CD14-positive monocyte (primary cell): Measurements from ENCODE around the gene PDE11A. TPM values are rescaled to one million over a fixed set of nuclear protein-coding genes. Genes with fewer than 3 reads are reported as not detected.

Experiments used
- DNase-seq, 3 donors: peaks; one replicate each; pipeline ENCODE4 v3.0.0-alpha.2; 2011 to 2022
- H2AFZ ChIP-seq: 2 replicates; pipeline ENCODE4 v1.6.0; 2012; ENCODE audit warnings: mild to moderate bottlenecking, low read depth, low read length, inconsistent platforms; ENCODE audit not compliant: insufficient read depth, poor library complexity, severe bottlenecking
- H3K27ac ChIP-seq, 2 donors: 1 replicate in 1 of 2; 2 replicates in 1 of 2; pipeline ENCODE4 v1.5.1; 2012 to 2013; ENCODE audit warnings: low read length in 2 of 2, control low read depth in 1 of 2, inconsistent platforms in 1 of 2, low read depth in 1 of 2, mild to moderate bottlenecking in 1 of 2
- H3K27me3 ChIP-seq, 2 donors: one replicate each; pipeline versions ENCODE4 v1.6.0 to v1.6.1; 2011 to 2013; ENCODE audit warnings: low read length in 2 of 2; ENCODE audit not compliant: control insufficient read depth in 2 of 2, insufficient read depth in 2 of 2
- H3K36me3 ChIP-seq, 2 donors: replicated peaks in 1 of 2; 1 replicate in 1 of 2; 2 replicates in 1 of 2; pipeline versions ENCODE4 v1.5.1 to v1.6.1; 2012 to 2013; ENCODE audit warnings: low read length in 2 of 2, control low read depth in 1 of 2, inconsistent platforms in 1 of 2, mild to moderate bottlenecking in 1 of 2; ENCODE audit not compliant: insufficient read depth in 2 of 2, control insufficient read depth in 1 of 2
- H3K4me1 ChIP-seq, 2 donors: 1 replicate in 1 of 2; 2 replicates in 1 of 2; pipeline versions ENCODE4 v1.5.1 to v1.6.1; 2012 to 2013; ENCODE audit warnings: low read length in 2 of 2, control low read depth in 1 of 2, inconsistent platforms in 1 of 2, mild to moderate bottlenecking in 1 of 2, moderate library complexity in 1 of 2; ENCODE audit not compliant: insufficient read depth in 2 of 2, control insufficient read depth in 1 of 2
- H3K4me2 ChIP-seq: replicated peaks from 2 replicates; pipeline ENCODE3; 2012; ENCODE audit warnings: low read length, moderate library complexity, mild to moderate bottlenecking; ENCODE audit not compliant: poor library complexity, severe bottlenecking; ENCODE audit errors: extremely low read depth
- H3K4me3 ChIP-seq, 3 experiments: fragments of 200-600 bp in 1 of 3; sonication (generic) in 1 of 3; replicated peaks in 1 of 3; 1 replicate in 2 of 3; 2 replicates in 1 of 3; pipeline ENCODE4 v1.5.1; 2011 to 2013; ENCODE audit warnings: low read length in 3 of 3, mild to moderate bottlenecking in 3 of 3, control low read depth in 2 of 3, low read depth in 2 of 3, inconsistent platforms in 1 of 3, moderate library complexity in 1 of 3
- H3K79me2 ChIP-seq: 2 replicates; pipeline ENCODE4 v1.6.0; 2012; ENCODE audit warnings: mild to moderate bottlenecking, control low read depth, inconsistent platforms, low read length, moderate library complexity; ENCODE audit not compliant: insufficient read depth
- H3K9ac ChIP-seq: 2 replicates; pipeline ENCODE4 v1.6.0; 2017; ENCODE audit warnings: low read length, mild to moderate bottlenecking; ENCODE audit not compliant: insufficient read depth, poor library complexity, severe bottlenecking
- H3K9me3 ChIP-seq, 2 donors: replicated peaks in 1 of 2; 1 replicate in 1 of 2; 2 replicates in 1 of 2; pipeline versions ENCODE4 v1.5.1 to v1.6.1; 2012 to 2013; ENCODE audit warnings: low read length in 2 of 2, control low read depth in 1 of 2; ENCODE audit not compliant: control insufficient read depth in 1 of 2, insufficient read depth in 1 of 2
- H4K20me1 ChIP-seq: 2 replicates; pipeline ENCODE4 v1.6.0; 2012; ENCODE audit warnings: mild to moderate bottlenecking, low read length, control low read depth, moderate library complexity; ENCODE audit not compliant: insufficient read depth
- H3K27ac Mint-ChIP-seq, 7 donors: one replicate each; pipeline ENCODE4 v1.8.0; 2020; ENCODE audit warnings: mild to moderate bottlenecking in 7 of 7, mixed read lengths in 7 of 7, moderate library complexity in 6 of 7, inconsistent platforms in 2 of 7
- H3K27me3 Mint-ChIP-seq, 3 donors: one replicate each; pipeline ENCODE4 v1.8.0; 2021 to 2022; ENCODE audit warnings: low read depth in 3 of 3, mild to moderate bottlenecking in 3 of 3, mixed read lengths in 3 of 3, moderate library complexity in 3 of 3, inconsistent platforms in 1 of 3
- H3K36me3 Mint-ChIP-seq, 2 donors: one replicate each; pipeline ENCODE4 v1.8.0; 2020; ENCODE audit warnings: mixed read lengths in 2 of 2, inconsistent platforms in 1 of 2, mild to moderate bottlenecking in 1 of 2
- H3K4me1 Mint-ChIP-seq: one replicate; pipeline ENCODE4 v1.8.0; 2020; ENCODE audit warnings: mild to moderate bottlenecking, mixed read lengths
- H3K4me3 Mint-ChIP-seq, 2 donors: one replicate each; pipeline ENCODE4 v1.8.0; 2020; ENCODE audit warnings: mild to moderate bottlenecking in 2 of 2, mixed read lengths in 2 of 2, moderate library complexity in 1 of 2
- H3K9me3 Mint-ChIP-seq, 7 donors: one replicate each; pipeline ENCODE4 v1.8.0; 2020 to 2022; ENCODE audit warnings: mixed read lengths in 7 of 7, mild to moderate bottlenecking in 6 of 7, moderate library complexity in 6 of 7, inconsistent platforms in 2 of 7
- WGBS: methylation state at CpG from one replicate; pipeline ENCODE4 v1.1.5; 2013; ENCODE audit warnings: missing lambda C conversion rate; ENCODE audit not compliant: insufficient coverage; 5-methylcytosine and 5-hydroxymethylcytosine counted together
- intact Hi-C, 2 donors: fragments of 100-400 bp; cut with micrococcal nuclease; formaldehyde crosslinking; loops; one replicate each; pipeline versions ENCODE4 v1.15.0 to v1.15.1; 2023
- polyA plus RNA-seq, 3 donors: library from polyadenylated mRNA; depleted of rRNA in 1 of 3; unstranded in 2 of 3; stranded (reverse) in 1 of 3; fragments of 300-500 nt in 2 of 3; fragments of >200 nt in 1 of 3; fragmentation: Illumina TruSeq in 2 of 3; gene quantifications; 1 replicate in 2 of 3; 2 replicates in 1 of 3; pipeline ENCODE4 v1.2.3, GENCODE V29; 2012 to 2021
- TF ChIP-seq, protein P1 (sequence below): fragments of 200-600 bp; IDR thresholded peaks from one replicate; pipeline ENCODE4 v1.8.0; 2022; ENCODE audit warnings: antibody characterized with exemption, mild to moderate bottlenecking

The PDE11A gene
- polyA plus RNA-seq, 3 donors, result not detected

DNA sequence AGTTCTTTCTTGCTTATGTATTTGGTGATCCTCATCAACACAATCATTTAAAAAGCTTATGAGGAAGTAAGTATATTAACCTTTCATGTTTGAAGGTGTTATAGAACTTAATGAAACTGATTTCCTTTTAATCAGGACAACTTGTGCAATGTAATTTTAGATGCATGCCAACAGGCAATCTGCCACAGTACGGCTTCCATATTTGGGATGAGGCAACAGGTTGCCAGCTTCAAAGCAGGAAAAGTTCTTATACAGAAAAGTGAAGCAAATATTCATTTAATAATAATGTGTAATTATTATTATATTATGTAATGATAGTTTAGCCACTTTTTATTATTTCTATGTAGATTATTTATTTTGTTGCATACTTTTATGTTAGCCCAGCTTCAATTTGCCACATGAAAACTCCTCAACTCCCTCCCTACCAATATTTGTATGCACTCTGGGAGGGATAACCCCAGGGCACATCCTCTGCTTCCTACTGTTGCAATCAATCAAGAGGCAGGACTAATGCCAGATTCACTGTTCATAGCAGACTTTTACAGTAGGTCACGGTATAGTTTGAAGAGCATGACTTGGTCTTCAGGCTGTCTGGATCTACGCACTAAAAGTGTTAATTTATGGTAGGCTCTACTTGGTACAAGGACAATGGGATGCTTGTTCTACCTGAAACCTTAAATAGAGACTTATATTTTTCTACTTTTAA, 402.8 kb downstream of the PDE11A start:
- no peaks in the 10 kb centered on the region for H3K79me2 ChIP-seq
- H3K27ac Mint-ChIP-seq, result no peak overlapping the region
- H3K27ac ChIP-seq, result no peak overlapping the region
- no peaks in the 10 kb centered on the region for H4K20me1 ChIP-seq
- no peaks in the 10 kb centered on the region for H3K4me1 Mint-ChIP-seq
- H3K4me2 ChIP-seq, result no peak overlapping the region
- H3K36me3 Mint-ChIP-seq, result no peaks in the 10 kb centered on the region
- no peaks in the 10 kb centered on the region for H3K9me3 ChIP-seq
- peaks cover 0 to 4% (median 2%) of the 10 kb centered on the region in 3 donors for H3K27me3 Mint-ChIP-seq
- no peak overlapping the region for H3K4me3 ChIP-seq
- intact Hi-C loops, result no loop called here
- H2AFZ ChIP-seq, result no peak overlapping the region
- H3K4me1 ChIP-seq, result no peaks in the 10 kb centered on the region
- H3K9me3 Mint-ChIP-seq, result peaks cover 0 to 3% (median 0%) of the 10 kb centered on the region in 7 donors
- H3K9ac ChIP-seq, result no peak overlapping the region
- DNase-seq, result no peak
- TF ChIP-seq, protein P1, sequence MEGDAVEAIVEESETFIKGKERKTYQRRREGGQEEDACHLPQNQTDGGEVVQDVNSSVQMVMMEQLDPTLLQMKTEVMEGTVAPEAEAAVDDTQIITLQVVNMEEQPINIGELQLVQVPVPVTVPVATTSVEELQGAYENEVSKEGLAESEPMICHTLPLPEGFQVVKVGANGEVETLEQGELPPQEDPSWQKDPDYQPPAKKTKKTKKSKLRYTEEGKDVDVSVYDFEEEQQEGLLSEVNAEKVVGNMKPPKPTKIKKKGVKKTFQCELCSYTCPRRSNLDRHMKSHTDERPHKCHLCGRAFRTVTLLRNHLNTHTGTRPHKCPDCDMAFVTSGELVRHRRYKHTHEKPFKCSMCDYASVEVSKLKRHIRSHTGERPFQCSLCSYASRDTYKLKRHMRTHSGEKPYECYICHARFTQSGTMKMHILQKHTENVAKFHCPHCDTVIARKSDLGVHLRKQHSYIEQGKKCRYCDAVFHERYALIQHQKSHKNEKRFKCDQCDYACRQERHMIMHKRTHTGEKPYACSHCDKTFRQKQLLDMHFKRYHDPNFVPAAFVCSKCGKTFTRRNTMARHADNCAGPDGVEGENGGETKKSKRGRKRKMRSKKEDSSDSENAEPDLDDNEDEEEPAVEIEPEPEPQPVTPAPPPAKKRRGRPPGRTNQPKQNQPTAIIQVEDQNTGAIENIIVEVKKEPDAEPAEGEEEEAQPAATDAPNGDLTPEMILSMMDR, result no peak
- H3K36me3 ChIP-seq, result no peaks in the 10 kb centered on the region
- no CpG with 5 or more reads among the region's 3 CpGs for WGBS
- no peak overlapping the region for H3K4me3 Mint-ChIP-seq
- H3K27me3 ChIP-seq, result no peaks in the 10 kb centered on the region

DNA sequence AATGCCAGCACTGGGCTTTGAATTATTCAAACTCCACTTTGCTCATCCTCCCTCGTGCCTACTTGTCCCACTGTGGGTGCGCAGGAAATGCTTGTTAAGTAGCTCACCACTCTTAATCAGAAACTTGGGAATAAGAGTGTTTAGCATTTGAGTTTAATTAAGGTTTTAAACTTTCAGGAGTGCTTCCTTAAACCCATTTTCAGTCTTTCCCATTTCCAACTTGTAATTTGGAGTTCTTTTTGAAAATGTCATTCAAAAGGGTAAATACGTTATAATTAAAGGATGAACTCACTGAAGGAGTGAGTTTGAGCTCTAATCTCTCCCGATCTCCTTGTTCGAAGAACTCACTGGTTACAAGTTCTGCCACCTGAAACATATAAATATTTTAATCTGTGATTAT, 403.4 kb downstream of the PDE11A start:
- no peaks in the 10 kb centered on the region for H3K36me3 ChIP-seq
- no CpG with 5 or more reads among the region's 5 CpGs for WGBS
- no peak for DNase-seq
- intact Hi-C loops, result no loop called here
- Mint-ChIP-seq H3K36me3 (no peaks in the 10 kb centered on the region), H3K9me3 (peaks cover 0 to 3% (median 0%) of the 10 kb centered on the region in 7 donors), H3K27me3 (peaks cover 0 to 4% (median 2%) of the 10 kb centered on the region in 3 donors), H3K27ac (no peak overlapping the region), H3K4me3 (no peak overlapping the region), H3K4me1 (no peaks in the 10 kb centered on the region)
- no peaks in the 10 kb centered on the region for H3K9me3 ChIP-seq
- TF ChIP-seq, protein P1, result no peak
- H3K27ac ChIP-seq, result no peak overlapping the region
- no peak overlapping the region for H3K9ac ChIP-seq
- no peaks in the 10 kb centered on the region for H3K4me1 ChIP-seq
- H3K4me3 ChIP-seq, result no peak overlapping the region
- H3K27me3 ChIP-seq, result no peaks in the 10 kb centered on the region
- no peaks in the 10 kb centered on the region for H4K20me1 ChIP-seq
- no peaks in the 10 kb centered on the region for H3K79me2 ChIP-seq
- no peak overlapping the region for H3K4me2 ChIP-seq
- H2AFZ ChIP-seq, result no peak overlapping the region
